Skeletal muscle cell (primary cell): ENCODE results near the gene POTEF.
"Not testable (repeated sequence)": the region's sequence is repeated elsewhere in the genome, so short reads cannot be mapped to it uniquely, and the experiment has no call there.

Source experiments
- DNase-seq: peaks from one replicate; pipeline ENCODE4 v3.0.0-alpha.2; 2010; ENCODE audit warnings: low read depth
- H3K4me3 ChIP-seq: 2 replicates; pipeline ENCODE4 v1.5.1; 2011; ENCODE audit warnings: low read depth, mild to moderate bottlenecking, control low read depth, low read length, moderate library complexity

The POTEF gene

GRCh38 chr2:130129120-130129829 lies at the start of gene POTEF:
TSS of gene POTEF (minus strand) at chr2:130129222. CDS start at chr2:130120515, 8,707 bp downstream.
- not testable (repeated sequence) for DNase-seq, H3K4me3 ChIP-seq

- not testable (repeated sequence) for H3K4me3 ChIP-seq, DNase-seq
These were observed 45.8 kb upstream of the POTEF start for GRCh38 chr2:130174866-130175265.

GRCh38 chr2:130169896-130170295 lies 40.9 kb upstream of the POTEF start:
- H3K4me3 ChIP-seq: no peak overlapping the region
- no peak for DNase-seq

GRCh38 chr2:130169163-130169562 lies 40.1 kb upstream of the POTEF start:
- H3K4me3 ChIP-seq, DNase-seq: not testable (repeated sequence)

- not testable (repeated sequence) for DNase-seq, H3K4me3 ChIP-seq
These were observed 37.6 kb upstream of the POTEF start for GRCh38 chr2:130166611-130167010.

GRCh38 chr2:130165293-130166016 lies 36.4 kb upstream of the POTEF start:
- no peak for DNase-seq
- no peak overlapping the region for H3K4me3 ChIP-seq

- no peak for DNase-seq
- H3K4me3 ChIP-seq: no peak overlapping the region
These were observed 33.9 kb upstream of the POTEF start for GRCh38 chr2:130162968-130163367.

- not testable (repeated sequence) for DNase-seq, H3K4me3 ChIP-seq
These were observed 33.5 kb upstream of the POTEF start for GRCh38 chr2:130162486-130162885.

- not testable (repeated sequence) for DNase-seq, H3K4me3 ChIP-seq
These were observed 32.0 kb upstream of the POTEF start for GRCh38 chr2:130160838-130161705.

GRCh38 chr2:130160131-130160530 lies 31.1 kb upstream of the POTEF start:
- no peak overlapping the region for H3K4me3 ChIP-seq
- DNase-seq: no peak

GRCh38 chr2:130159376-130159775 lies 30.4 kb upstream of the POTEF start:
- DNase-seq, H3K4me3 ChIP-seq: not testable (repeated sequence)

- no peak overlapping the region for H3K4me3 ChIP-seq
- no peak for DNase-seq
These were observed 29.6 kb upstream of the POTEF start for GRCh38 chr2:130158631-130159030.

- not testable (repeated sequence) for DNase-seq, H3K4me3 ChIP-seq
These were observed 28.9 kb upstream of the POTEF start for GRCh38 chr2:130157825-130158514.

- DNase-seq, H3K4me3 ChIP-seq: not testable (repeated sequence)
These were observed 28.3 kb upstream of the POTEF start for GRCh38 chr2:130157354-130157753.

- H3K4me3 ChIP-seq: no peak overlapping the region
- DNase-seq: no peak
These were observed 27.6 kb upstream of the POTEF start for GRCh38 chr2:130156624-130157004.

GRCh38 chr2:130155956-130156623 lies 27.1 kb upstream of the POTEF start:
- not testable (repeated sequence) for H3K4me3 ChIP-seq, DNase-seq

GRCh38 chr2:130154773-130155765 lies 26.0 kb upstream of the POTEF start:
- H3K4me3 ChIP-seq: no peak overlapping the region
- DNase-seq: no peak

GRCh38 chr2:130154423-130154770 lies 25.4 kb upstream of the POTEF start:
- DNase-seq, H3K4me3 ChIP-seq: not testable (repeated sequence)
